COLO668 (cell line): ENCODE results near the gene MGAT5B.
"Not testable (repeated sequence)": the region's sequence is repeated elsewhere in the genome, so short reads cannot be mapped to it uniquely, and the experiment has no call there.

Experiments used
- DNase-seq: peaks from one replicate; lab custom pipeline; 2025; ENCODE audit not compliant: unreplicated experiment; lab: John Stamatoyannopoulos, UW

MGAT5B gene

DNA sequence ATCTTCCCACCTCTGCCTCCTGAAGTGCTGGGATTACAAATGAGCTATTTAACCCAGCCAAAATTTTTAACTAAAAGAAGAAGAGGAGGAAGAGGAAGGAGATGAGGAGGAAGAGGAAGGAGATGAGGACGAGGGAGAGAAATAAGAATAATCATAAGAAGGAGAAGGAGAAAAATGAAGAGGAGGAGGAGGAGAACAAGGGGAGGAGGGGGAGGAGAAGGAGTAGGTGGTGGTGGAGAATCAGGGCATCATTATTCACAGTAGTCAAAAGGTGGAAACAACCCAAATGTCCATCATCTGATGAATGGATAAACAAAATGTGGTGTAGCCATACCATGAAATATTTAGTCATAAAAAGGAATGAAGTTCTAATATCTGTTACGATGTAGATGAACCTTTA lies 21.2 kb upstream of the MGAT5B start:
- DNase-seq, result no peak

DNA sequence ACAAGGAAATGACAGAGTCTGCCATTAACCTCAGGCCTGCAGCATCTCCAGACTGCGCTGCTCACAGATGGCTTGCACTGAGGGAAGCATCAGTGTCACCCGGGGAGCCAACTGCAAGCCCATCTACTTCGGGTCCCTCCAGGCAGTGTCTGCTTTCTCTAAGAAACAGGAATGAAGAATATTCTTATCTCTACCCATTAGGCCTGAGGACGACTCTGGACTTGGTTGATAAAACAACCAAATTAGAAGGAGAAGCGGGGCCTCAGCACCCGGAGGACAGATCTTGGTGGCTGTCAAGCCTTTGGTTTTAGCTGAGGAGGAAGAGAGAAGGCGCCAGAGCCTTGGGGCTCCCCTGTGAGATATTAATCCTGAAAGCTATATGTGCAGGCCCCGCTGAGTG lies 19.5 kb upstream of the MGAT5B start:
- DNase-seq, result no peak

DNA sequence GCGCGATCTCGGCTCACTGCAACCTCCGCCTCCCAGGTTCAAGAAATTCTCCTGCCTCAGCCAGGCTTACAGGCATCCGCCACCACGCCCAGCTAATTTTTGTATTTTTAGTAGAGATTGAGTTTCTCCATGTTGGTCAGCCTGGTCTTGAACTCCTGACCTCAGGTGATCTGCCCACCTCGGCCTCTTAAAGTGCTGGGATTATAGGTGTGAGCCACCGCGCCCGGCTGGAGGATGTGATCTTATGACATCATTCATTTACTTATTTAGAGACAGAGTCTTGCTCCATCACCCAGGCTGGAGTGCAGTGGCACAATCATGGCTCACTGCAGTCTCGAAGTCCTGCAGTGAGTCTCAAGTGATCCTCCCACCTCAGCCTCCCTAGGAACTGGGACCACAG lies 19.0 kb upstream of the MGAT5B start:
- DNase-seq, result not testable (repeated sequence)

DNA sequence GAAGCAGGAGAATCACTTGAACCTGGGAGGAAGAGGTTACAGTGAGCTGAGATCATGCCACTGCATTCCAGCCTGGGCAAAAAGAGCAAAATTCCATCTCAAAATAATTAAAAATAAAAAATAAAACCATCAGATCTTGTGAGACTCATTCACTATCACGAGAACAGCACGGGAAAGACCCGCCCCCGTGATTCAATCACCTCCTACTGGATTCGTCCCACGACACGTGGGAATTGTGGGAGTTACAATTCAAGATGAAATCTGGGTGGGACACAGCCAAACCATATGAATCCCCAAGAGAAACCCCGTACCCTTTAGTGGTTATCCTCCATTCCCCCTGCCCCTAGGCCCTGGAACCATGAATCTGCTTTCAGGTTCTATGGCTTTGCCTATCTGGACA lies 15.4 kb upstream of the MGAT5B start:
- no peak for DNase-seq

DNA sequence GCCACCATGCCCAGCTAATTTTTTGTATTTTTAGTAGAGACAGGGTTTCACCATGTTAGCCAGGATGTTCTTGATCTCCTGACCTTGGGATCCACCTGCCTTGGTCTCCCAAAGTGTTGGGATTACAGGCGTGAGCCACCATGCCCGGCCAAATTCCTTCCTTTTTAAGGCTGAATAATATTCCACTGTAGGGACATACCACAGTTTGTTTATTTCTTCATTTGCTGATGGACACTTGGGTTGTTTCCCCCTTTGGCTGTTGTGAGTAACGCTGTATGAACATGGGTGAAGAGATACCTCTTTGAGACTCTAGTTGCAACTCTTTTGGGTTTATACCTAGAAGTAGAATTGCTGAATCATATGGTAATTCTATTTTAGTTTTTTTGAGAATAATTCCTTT lies 13.1 kb upstream of the MGAT5B start:
- no peak for DNase-seq

DNA sequence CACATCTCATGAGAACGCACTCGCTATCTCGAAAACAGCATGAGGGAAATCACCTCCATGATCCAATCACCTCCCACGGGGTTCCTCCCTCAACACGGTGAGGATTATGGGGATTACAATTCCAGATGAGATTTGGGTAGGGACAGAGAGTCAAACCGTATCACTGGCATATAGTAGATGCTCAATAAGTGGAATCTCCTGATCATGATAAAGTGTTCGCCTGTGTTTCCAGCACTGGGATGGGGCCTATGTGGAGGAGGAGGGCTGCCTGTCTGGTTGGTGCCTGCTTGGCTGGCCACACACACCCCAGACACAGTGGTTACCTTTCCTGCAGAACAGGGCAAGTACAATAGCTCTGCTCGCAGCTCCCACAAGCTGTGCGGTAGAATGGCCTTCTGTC lies 6.1 kb upstream of the MGAT5B start:
- no peak for DNase-seq

DNA sequence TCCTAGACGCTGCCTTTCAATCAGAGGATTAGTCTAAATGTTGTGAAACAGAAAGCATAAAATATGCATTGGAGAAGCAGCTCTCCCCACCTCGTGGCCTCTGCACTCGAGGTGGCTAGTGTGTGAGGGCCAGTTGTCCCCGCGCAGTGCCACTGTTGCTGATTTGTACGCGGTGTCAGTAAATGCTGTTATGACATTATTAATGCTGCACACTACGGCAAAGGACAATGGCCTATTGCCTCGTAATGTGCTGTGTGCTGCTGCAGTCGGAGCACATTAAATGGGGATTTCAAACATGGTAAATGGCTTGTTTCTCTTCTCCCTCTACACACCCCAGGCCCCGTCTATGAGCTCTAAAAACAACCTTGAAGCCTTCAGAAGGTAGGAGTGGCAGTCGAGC lies 5.7 kb upstream of the MGAT5B start:
- no peak for DNase-seq

DNA sequence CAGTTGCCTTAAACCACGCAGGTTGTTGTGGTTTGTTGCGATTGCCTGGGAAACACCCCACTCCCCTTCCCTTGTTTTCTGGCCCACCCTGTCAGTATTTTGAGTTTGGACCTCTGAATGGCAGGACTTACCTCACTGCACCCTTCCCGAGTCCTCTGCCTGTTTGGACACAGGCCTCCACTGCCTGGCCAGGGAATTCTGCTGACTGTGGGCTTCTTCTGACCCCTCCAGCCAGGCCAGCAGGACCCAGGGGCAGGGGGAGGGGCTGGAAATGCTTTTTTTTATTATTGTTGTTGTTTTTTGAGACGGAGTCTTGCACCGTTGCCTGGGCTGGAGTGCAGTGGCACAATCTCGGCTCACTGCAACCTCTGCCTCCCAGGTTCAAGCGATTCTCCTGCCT lies 4.2 kb upstream of the MGAT5B start:
- DNase-seq, result no peak

DNA sequence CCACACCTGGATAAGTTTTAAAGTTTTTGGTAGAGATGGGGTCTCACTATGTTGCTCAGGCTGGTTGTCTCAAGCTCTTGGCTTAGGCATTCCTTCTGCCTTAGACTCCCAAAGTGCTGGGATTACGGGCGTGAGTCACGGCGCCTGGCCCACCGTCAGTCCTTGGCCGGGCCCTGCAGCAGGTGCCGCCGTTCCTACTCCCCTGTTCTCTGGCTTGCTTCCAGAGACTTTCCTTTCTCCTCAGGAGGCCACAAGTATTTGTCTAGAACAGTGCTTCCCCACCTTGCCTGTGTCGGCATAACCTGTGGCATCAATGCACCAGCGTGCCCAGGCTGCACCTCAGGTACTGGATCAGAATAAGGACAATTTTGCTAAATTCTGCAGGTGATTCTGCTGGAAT lies 3.0 kb upstream of the MGAT5B start:
- no peak for DNase-seq

DNA sequence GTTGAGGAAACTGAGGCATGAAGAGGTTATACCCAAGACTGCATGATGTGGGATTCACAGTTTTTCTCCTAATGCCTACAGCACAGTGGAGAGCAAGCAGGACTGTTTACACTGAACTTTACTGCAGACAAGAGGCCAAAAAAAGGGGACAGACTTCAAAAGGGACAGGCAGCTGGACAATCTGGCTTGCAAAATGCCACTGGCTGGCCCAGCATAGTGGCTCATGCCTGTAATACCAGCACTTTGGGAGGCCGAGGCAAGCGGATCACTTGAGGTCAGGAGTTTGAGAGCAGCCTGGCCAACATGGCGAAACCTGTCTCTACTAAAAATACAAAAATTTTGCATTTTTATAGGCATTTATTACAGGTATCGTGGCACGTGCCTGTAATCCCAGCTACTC lies 2.0 kb upstream of the MGAT5B start:
- DNase-seq, result no peak

DNA sequence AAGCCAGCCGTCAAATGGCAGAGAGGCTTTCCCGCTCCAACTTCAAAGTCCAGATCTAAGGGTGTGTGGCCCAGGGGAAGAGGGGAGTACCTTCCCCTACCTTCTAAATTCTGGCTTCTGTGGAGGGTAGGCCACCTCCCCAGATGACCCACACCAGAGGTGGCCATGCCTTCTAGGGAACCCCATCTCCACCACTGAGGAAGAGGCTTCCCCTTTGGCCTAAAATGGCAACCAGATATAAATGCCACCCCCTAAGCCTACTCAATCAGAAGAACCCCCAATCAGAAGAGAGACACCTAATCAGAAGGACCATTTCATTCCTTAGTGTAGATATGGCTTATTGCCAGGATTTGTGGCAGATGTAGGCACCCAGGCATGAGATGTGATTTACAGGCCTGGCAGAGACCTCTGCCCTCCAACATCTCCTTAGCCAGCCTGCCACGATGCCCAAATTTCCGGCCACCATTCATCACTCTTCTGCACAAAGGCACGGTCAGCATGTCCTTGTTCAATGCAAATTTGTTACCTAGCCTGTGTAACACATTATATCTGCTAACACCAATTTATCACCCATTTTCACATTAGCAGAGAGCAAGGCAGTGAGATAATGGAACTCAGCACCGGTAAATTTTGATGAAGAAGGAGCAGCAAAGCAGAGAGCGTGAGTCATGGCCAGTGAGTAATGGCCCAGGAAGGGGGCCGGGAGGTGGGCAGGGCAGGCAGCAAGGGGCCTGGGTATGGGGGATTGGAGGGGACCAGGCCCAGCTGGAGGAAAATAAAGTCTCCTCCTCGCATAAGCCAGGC lies 1.2 kb upstream of the MGAT5B start:
- DNase-seq, result no peak

DNA sequence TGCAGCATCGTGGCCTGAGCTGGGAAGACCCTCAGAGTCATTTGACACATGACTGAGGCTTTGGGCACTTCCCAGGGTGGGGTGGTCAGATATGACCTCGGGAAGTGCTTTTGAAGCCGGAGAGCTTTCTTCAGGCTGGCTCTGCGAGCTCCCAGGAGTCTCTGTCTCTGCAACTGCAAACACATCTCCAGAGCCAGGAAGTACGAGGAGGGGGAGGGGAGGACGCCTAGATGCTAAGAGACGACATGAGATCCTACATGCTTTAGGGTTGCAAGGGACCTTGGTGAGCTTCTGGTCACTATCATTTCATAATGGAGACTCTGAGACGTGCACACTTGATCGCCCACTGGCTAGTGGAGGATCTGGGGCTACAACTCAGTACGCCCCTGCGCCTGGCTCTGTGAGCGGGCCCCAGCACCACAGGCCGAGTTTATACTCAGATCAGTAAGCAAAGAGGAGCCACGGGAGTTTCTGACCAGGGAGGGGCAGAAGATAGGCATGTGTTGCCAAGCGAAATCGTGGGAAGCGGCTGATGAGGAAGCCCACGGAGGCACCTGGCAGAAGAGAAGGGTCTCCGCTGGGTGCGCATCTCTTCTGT lies 527 bp upstream of the MGAT5B start:
- DNase-seq, result peak; percentile 2

DNA sequence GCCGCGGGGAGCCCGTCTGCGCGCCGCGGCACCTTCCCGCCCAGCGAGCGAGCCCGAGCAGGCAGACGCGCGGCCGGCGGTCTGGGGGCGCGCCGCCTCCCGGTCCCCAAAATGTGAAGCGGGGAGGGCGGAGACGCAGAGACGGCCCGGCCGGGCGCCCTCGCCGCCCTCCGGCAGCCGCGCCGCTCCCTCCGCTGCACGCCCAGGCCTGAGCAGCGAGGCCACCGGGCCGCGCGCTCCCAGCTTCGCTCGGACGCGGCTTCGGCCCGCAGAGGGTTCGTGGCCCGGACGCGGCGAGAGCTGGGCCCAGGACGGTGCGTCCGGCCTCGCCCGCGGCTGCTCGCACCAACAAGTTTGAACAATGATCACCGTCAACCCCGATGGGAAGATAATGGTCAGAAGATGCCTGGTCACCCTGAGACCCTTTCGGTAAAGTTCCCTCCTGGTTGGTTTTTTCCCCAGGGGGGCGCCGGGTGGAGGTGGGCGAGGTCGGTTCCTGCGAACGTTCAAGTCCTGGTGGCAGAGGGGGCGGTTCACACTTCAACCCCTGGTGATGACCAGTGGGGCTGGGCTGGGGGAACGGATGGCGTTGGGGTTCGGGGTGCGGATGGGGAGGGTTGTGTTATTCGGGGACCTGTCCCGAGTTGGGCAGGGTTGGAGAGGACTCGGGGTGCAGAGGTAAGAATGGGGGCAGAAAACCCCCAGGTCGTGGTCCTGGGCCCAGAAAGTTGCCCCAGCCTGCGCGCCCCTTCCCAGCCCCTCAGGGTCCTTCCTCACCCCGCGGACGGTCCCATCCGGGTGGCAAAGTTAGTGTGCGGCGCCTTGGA lies 678 bp downstream of the MGAT5B start:
- DNase-seq, result peak; percentile 27

DNA sequence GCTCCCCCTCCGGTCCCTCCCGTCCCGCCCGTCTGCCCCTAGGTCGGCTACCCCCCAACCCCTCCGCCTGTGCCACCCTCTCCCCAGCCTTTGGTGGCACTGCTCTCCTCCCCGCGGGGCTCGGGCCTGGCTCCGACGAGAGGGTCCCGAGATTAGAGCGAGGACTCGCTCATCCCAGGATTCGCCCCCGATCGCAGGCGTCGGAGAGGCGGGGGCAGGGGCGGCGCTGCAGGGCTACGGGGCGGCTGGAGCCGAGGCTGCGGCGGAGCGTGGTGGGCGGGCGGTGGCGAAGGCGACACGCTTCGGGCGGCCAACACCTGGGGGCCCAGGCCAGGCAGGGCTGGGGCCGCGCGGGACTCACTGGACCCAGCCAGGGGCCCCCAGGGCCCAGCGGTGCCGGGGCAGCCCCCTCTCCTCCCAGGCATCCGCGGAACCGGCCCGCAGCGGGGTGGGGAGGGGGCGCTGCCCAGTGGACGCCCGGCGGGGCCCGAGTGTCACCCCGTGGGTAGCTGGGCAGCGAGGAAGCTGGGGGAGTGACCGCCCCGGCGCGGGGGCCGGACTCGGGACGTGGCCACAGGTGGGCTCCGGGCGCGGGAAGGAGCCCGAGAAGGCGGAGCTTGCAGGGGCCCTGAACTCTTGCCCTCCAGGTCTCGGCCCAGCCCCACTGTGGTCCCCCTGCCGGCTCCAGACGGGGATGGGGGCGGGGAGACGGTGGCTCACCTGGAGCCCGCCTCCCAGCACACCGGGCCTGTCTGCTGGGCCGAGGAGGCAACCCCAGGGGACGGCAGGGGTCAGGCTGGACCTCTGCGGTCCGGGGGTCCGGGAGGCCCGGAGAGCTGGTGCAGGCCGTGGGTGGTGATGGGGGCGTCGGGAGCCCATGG lies 1.5 kb downstream of the MGAT5B start:
- DNase-seq, result no peak

DNA sequence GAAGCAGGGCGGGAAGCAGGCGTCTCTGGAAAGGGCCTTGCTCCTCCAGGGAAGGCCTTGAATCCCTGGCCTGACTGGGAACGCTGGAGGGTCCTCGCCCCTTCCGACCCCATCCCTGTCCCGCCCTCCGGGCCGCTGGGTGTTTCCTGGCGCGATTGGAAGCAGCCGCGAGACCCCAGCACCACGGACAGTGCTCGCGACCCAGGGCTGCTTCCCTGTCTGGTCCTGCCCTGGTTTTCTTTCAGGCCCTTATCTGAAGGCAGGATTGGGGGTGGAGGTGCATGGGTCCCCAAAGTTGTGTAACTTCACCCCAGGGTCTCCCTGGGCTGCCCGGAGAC lies 2.1 kb downstream of the MGAT5B start:
- no peak for DNase-seq

DNA sequence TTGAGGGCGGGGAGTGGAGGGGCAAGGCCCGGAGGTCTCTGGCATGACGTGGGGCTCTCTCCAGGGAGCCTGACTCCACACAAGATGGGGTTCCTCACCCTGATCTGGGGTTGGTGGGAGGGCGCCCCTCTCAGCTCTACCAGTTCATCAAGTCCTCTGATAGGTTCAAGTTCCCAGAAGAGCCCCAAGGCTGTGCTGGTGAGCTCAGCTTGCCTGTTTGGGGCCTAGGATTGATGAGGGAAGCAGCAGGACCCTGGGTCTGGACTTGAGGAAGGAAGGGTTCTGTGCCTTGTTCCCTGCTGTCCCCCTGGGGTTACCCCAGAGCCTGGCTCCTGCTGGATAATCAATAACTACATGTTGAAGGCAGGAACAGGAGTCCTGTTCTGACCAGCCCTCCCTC lies 3.5 kb downstream of the MGAT5B start:
- DNase-seq, result no peak

DNA sequence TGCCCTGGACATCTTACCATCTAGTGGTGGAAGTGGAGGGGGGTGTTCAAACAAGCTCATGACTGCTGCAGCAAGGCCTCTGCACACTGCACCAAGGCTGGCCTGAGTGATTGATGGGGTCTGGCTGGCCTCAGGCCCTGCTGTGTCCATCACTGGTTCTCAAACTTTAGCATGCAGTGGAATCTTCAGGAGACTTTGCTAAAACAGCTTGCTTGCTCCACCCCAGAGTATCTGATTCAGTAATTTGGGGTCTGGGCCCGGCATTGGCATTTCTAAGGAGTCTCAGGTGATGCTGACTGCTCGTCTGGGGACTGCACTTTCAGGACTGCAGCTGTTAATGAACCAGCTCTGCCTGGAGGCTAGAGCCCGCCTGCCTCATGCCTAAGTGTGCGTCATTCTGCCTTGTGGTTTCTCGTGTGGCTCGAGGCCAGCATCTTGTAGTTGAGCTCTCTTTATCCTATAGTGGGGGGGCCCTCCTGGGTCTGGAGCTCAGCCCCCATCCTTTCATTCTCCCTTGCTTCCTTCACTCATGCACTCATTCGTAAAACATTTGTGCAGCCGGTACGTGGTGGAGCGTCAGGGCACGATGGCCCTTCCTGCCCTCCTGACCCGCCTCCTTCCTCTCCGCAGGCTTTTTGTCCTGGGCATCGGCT lies 4.1 kb downstream of the MGAT5B start:
- DNase-seq, result no peak

DNA sequence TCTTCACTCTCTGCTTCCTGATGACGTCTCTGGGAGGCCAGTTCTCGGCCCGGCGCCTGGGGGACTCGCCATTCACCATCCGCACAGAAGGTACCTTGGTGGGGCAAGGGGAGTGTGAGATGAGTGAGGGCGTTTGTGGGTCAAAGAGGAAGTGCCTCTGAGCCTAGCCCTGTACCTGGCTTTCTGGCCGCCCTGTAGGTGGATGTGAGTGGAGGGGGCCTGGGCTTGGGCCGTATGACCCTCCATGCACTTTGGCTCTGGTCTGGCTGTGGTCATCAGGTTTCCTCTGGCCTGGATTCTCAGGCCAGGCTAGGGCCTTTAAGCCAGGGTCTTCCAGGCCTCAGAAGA lies 4.6 kb downstream of the MGAT5B start:
- no peak for DNase-seq

DNA sequence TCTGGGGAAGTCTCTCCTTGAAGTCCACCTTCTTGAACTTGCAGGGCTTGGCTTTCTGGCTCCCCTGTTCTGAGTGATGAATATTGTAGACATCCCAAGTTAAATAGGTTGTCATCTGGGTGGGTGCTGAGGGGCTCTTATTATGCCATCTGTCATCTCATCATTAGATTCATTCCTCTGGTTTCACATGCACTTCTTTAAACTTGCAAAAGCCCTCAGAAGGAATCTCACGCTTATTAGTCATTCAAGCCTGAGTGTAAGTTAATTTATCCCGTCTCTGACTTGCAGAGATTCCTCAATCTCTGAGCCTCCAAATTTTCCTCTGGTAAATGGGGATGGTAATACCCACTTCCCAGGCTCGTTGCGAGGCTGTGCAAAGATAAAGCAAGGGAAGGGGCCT lies 5.7 kb downstream of the MGAT5B start:
- DNase-seq, result no peak

DNA sequence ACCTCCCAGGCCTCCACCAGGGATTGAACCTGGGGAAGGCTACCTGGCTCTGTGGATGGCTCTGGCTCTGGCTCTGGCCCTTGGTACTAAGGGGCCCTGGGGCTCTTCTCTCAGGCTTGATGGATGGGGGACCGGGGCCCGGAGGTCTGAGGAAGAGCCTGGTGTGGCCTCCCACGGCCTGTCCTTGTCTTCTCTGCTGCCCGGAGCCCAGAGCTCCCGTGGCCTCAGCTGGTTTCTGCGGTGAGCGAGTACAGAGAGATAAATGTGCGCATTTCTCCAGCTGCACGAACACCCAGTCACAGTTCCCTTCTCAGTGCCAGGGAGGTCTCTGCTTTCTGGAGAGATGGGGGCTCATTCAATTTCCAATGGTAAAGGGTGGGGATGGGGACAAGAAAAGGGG lies 9.2 kb downstream of the MGAT5B start:
- no peak for DNase-seq

DNA sequence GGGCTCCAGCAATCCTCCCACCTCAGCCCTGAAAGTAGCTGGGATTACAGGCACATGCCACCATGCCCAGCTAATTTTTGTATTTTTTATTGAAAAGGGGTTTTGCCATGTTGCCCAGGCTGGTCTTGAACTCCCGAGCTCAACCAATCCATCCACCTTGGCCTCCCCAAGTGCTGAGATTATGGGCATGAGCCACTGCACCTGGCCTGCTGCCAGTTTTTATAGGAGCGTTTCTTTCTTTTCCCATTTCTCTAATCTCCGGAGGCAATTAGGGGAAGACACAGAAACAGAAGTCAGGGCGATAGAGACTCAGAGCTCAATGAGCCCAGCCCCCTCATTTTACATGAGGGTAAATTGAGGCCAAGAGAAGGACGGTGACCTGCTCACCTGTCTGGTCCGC lies 10.4 kb downstream of the MGAT5B start:
- no peak for DNase-seq
